ENCODE data around the gene EAF2.

- TF ChIP-seq POLR2A (IDR thresholded peaks at IDR 0.05; ENCODE audit: low read length) (no peak), GATA1 (IDR thresholded peaks at IDR 0.05; ENCODE audit: low read depth, low read length) (no peak)
Observed at GRCh38 chr3:121924734-121925133, 89.7 kb downstream of the EAF2 start.

All from erythroblast (primary cell).